Astrocyte (in vitro differentiated cells and primary cell): ENCODE measurements around the gene CATSPER2. TPM values are rescaled to one million over a fixed set of nuclear protein-coding genes. Genes with fewer than 3 reads are reported as not detected.
"Not testable (repeated sequence)": the region's sequence is repeated elsewhere in the genome, so short reads cannot be mapped to it uniquely, and the experiment has no call there.

ENCODE experiments used
- DNase-seq: peaks from one replicate; pipeline ENCODE4 v3.0.0-alpha.2; 2010; ENCODE audit warnings: low read depth
- FAIRE-seq: peaks from 2 replicates; lab custom pipeline; 2011; peaks lifted over from hg19 to GRCh38; lab: Jason Lieb, UNC
- H2AFZ ChIP-seq: 2 replicates; pipeline ENCODE4 v1.6.0; 2012; ENCODE audit warnings: low read depth, low read length, inconsistent platforms
- H3K27ac ChIP-seq: 2 replicates; pipeline ENCODE4 v1.5.1; 2011; ENCODE audit warnings: low read depth, low read length, inconsistent platforms
- H3K27me3 ChIP-seq: 2 replicates; pipeline ENCODE4 v1.6.0; 2011; ENCODE audit warnings: low read length, inconsistent platforms; ENCODE audit not compliant: insufficient read depth
- H3K36me3 ChIP-seq: 2 replicates; pipeline ENCODE4 v1.5.1; 2011; ENCODE audit warnings: low read length, inconsistent platforms; ENCODE audit not compliant: insufficient read depth
- H3K4me1 ChIP-seq: 2 replicates; pipeline ENCODE4 v1.5.1; 2011; ENCODE audit warnings: low read length, inconsistent platforms; ENCODE audit not compliant: insufficient read depth
- H3K4me2 ChIP-seq: 2 replicates; pipeline ENCODE4 v1.6.0; 2012; ENCODE audit warnings: low read length, inconsistent platforms
- H3K4me3 ChIP-seq: 2 replicates; pipeline ENCODE4 v1.5.1; 2011; ENCODE audit warnings: low read depth, mild to moderate bottlenecking, low read length, inconsistent platforms; ENCODE audit not compliant: insufficient read depth
- H3K79me2 ChIP-seq: 2 replicates; pipeline ENCODE4 v1.6.0; 2012; ENCODE audit warnings: mild to moderate bottlenecking, low read length, inconsistent platforms; ENCODE audit not compliant: insufficient read depth
- H3K9ac ChIP-seq: 2 replicates; pipeline ENCODE4 v1.6.0; 2012; ENCODE audit warnings: mild to moderate bottlenecking, low read length, inconsistent platforms
- H3K9me3 ChIP-seq: 2 replicates; pipeline ENCODE4 v1.5.1; 2012; ENCODE audit warnings: low read depth, mild to moderate bottlenecking, low read length, inconsistent platforms; ENCODE audit not compliant: insufficient read depth
- H4K20me1 ChIP-seq: 2 replicates; pipeline ENCODE4 v1.6.0; 2012; ENCODE audit warnings: low read length, inconsistent platforms; ENCODE audit not compliant: insufficient read depth
- H3K27ac Mint-ChIP-seq: one replicate; pipeline ENCODE4 v1.8.0; 2021; ENCODE audit warnings: mild to moderate bottlenecking, mixed read lengths; ENCODE audit not compliant: unreplicated experiment
- H3K27me3 Mint-ChIP-seq: one replicate; pipeline ENCODE4 v1.8.0; 2021; ENCODE audit warnings: low read depth, mixed read lengths; ENCODE audit not compliant: unreplicated experiment
- H3K36me3 Mint-ChIP-seq: one replicate; pipeline ENCODE4 v1.8.0; 2021; ENCODE audit warnings: low read depth, mixed read lengths; ENCODE audit not compliant: unreplicated experiment
- H3K4me1 Mint-ChIP-seq: one replicate; pipeline ENCODE4 v1.8.0; 2021; ENCODE audit warnings: low read depth, mixed read lengths; ENCODE audit not compliant: unreplicated experiment
- H3K4me3 Mint-ChIP-seq: one replicate; pipeline ENCODE4 v1.8.0; 2021; ENCODE audit warnings: mild to moderate bottlenecking, moderate library complexity, mixed read lengths; ENCODE audit not compliant: unreplicated experiment
- H3K9me3 Mint-ChIP-seq: one replicate; pipeline ENCODE4 v1.8.0; 2021; ENCODE audit warnings: mild to moderate bottlenecking, mixed read lengths; ENCODE audit not compliant: unreplicated experiment
- total RNA-seq: library from RNA; stranded (reverse); gene quantifications from 2 replicates; pipeline ENCODE4 v1.2.1, GENCODE V29; 2021

Gene CATSPER2
- total RNA-seq, 1 donor from 2014 or later, result 3.3 TPM

DNA sequence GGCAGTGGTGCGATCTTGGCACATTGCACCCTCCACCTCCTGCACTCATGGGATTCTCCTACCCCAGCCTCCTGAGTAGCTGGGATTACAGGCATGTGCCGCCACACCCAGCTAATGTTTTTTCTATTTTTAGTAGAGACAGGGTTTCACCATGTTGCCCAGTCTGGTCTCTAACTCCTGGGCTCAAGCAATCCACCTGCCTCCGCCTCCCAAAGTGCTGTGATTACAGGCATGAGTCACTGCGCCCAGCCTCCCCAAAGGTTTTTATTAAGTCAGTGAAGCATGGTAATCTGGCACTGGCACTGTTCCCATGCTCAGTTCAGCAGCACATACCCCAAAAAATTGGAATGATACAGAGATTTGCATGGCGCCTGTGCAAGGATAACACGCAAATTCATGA, 46.4 kb downstream of the CATSPER2 start:
- not testable (repeated sequence) for H3K27me3 ChIP-seq, H4K20me1 ChIP-seq, H3K36me3 Mint-ChIP-seq, H3K4me2 ChIP-seq, H3K9ac ChIP-seq, FAIRE-seq, H3K9me3 ChIP-seq, H3K36me3 ChIP-seq, H3K27ac Mint-ChIP-seq, H3K79me2 ChIP-seq, H3K4me1 Mint-ChIP-seq, H3K9me3 Mint-ChIP-seq, H3K4me3 ChIP-seq, H3K27ac ChIP-seq, H3K4me3 Mint-ChIP-seq, H2AFZ ChIP-seq, H3K4me1 ChIP-seq
- peak; percentile 13 for DNase-seq
- peaks cover 23% of the 10 kb centered on the region for H3K27me3 Mint-ChIP-seq

DNA sequence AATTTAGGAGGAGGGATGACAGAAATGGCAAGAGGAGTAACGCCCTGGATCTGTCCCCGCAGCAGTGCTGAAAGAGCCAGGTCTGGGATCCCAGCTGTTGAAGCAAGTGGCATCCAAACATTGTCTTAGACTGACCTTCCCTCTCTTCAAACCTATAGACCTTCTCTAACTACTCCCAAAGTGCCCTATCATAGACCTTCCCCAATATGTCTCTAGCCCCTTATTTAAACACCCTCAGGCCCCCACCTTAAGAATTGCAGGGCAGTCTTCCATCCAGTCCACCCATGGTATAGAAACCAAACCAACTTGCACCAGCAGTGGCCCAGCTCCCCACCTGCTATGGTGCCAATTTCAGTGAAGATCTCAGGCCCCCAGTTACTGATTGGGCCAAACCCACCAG, 48.4 kb downstream of the CATSPER2 start:
- H3K4me1 ChIP-seq, H4K20me1 ChIP-seq, H3K9me3 ChIP-seq, H3K9me3 Mint-ChIP-seq, H3K36me3 ChIP-seq, H3K27ac Mint-ChIP-seq, H3K79me2 ChIP-seq, H3K27ac ChIP-seq, FAIRE-seq, H3K27me3 ChIP-seq, H3K4me3 Mint-ChIP-seq, H3K4me1 Mint-ChIP-seq, DNase-seq, H2AFZ ChIP-seq, H3K36me3 Mint-ChIP-seq, H3K9ac ChIP-seq, H3K4me3 ChIP-seq, H3K4me2 ChIP-seq: not testable (repeated sequence)
- H3K27me3 Mint-ChIP-seq, result peaks cover 27% of the 10 kb centered on the region

- not testable (repeated sequence) for H3K79me2 ChIP-seq, H3K4me1 Mint-ChIP-seq, H3K27me3 ChIP-seq, H3K4me2 ChIP-seq, DNase-seq, H3K27ac ChIP-seq, H3K36me3 Mint-ChIP-seq, H3K9me3 ChIP-seq, FAIRE-seq, H3K9ac ChIP-seq, H3K27ac Mint-ChIP-seq, H3K4me3 Mint-ChIP-seq, H3K4me1 ChIP-seq, H3K36me3 ChIP-seq, H2AFZ ChIP-seq, H4K20me1 ChIP-seq, H3K4me3 ChIP-seq, H3K9me3 Mint-ChIP-seq
- peaks cover 23% of the 10 kb centered on the region for H3K27me3 Mint-ChIP-seq
Observed at GRCh38 chr15:43599131-43599530, 49.5 kb downstream of the CATSPER2 start.

- not testable (repeated sequence) for H3K9me3 ChIP-seq, H3K27me3 ChIP-seq, H3K4me1 Mint-ChIP-seq, H4K20me1 ChIP-seq, H3K27ac ChIP-seq, H3K27ac Mint-ChIP-seq, H3K36me3 ChIP-seq, FAIRE-seq, H3K4me3 ChIP-seq, H2AFZ ChIP-seq, H3K27me3 Mint-ChIP-seq, H3K79me2 ChIP-seq, H3K9ac ChIP-seq, H3K4me2 ChIP-seq, H3K4me1 ChIP-seq, DNase-seq, H3K36me3 Mint-ChIP-seq, H3K9me3 Mint-ChIP-seq, H3K4me3 Mint-ChIP-seq
Observed at GRCh38 chr15:43593328-43594190, 55.1 kb downstream of the CATSPER2 start, which contains the start of gene CKMT1B. CKMT1B (plus strand) TSS chr15:43594027; CDS start chr15:43594219, 192 bp downstream.

DNA sequence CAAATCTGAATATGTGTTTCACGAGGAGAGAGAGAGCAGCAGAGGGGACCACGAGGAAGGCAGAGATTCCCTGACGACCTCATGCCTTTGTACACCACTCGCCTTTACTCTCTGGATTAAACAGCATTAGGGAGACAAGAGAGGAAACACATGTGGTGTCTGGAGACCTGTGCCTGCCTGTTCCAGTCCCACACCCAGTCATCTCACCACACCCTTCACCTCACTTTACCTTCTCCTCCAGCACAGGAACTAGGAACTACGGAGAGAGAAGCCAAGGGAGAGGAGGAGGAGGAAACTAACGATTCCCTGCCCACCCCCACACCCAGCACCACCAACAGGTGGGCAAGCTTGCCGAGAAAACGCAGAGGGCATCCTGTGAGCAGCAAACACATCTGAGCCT, 55.8 kb downstream of the CATSPER2 start:
- H3K79me2 ChIP-seq, H3K9ac ChIP-seq, H3K36me3 ChIP-seq, H3K4me2 ChIP-seq, H3K4me3 Mint-ChIP-seq, H3K4me3 ChIP-seq, H3K9me3 Mint-ChIP-seq, H3K27ac Mint-ChIP-seq, H3K27me3 Mint-ChIP-seq, H3K27ac ChIP-seq, DNase-seq, FAIRE-seq, H3K27me3 ChIP-seq, H3K4me1 Mint-ChIP-seq, H3K9me3 ChIP-seq, H2AFZ ChIP-seq, H3K36me3 Mint-ChIP-seq, H3K4me1 ChIP-seq, H4K20me1 ChIP-seq: not testable (repeated sequence)

GRCh38 chr15:43589778-43590466, 58.7 kb downstream of the CATSPER2 start, which contains the start of gene PPIP5K1:
PPIP5K1 (minus strand) TSS chr15:43590208; CDS start chr15:43584504, 5,704 bp downstream.
- H3K36me3 Mint-ChIP-seq, H3K4me3 Mint-ChIP-seq, H3K27me3 ChIP-seq, H3K4me1 ChIP-seq, H3K4me1 Mint-ChIP-seq, H3K79me2 ChIP-seq, H2AFZ ChIP-seq, H3K27ac Mint-ChIP-seq, H3K9me3 ChIP-seq, H3K9ac ChIP-seq, H4K20me1 ChIP-seq, H3K4me2 ChIP-seq, H3K27me3 Mint-ChIP-seq, H3K27ac ChIP-seq, H3K4me3 ChIP-seq, DNase-seq, H3K36me3 ChIP-seq, H3K9me3 Mint-ChIP-seq: not testable (repeated sequence)
- peak; percentile 89 for FAIRE-seq
